Measurements from ENCODE around the gene TMF1.

TMF1 gene

DNA sequence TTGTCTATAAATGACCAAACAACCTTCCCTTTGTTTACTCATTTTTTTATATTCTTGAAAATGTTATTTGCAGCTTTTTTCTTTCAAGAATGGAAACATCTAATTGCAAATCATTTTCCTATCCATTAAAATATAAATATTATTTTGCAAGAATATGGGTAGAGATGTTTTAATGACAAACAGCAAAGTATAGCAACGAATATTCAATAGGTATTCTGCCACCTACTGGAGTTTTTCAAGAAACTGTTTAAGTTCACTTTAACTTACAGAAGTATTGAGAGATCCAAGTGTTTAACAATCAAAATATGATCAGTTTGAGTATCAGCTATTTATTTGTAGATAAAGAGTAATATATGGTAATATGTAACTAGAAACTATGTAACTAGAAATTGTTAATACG, 31.7 kb downstream of the TMF1 start:
- no peak for DNase-seq (ENCODE audit: low read depth)
- H3K4me3 ChIP-seq (ENCODE audit: low read depth, low read length) = no peak overlapping the region
- TF ChIP-seq POLR2A (IDR thresholded peaks at IDR 0.05; ENCODE audit: extremely low read depth, insufficient read length) (no peak), MYC (IDR thresholded peaks at IDR 0.05; ENCODE audit: low read depth, low read length) (no peak)
- TF ChIP-seq, protein P1, sequence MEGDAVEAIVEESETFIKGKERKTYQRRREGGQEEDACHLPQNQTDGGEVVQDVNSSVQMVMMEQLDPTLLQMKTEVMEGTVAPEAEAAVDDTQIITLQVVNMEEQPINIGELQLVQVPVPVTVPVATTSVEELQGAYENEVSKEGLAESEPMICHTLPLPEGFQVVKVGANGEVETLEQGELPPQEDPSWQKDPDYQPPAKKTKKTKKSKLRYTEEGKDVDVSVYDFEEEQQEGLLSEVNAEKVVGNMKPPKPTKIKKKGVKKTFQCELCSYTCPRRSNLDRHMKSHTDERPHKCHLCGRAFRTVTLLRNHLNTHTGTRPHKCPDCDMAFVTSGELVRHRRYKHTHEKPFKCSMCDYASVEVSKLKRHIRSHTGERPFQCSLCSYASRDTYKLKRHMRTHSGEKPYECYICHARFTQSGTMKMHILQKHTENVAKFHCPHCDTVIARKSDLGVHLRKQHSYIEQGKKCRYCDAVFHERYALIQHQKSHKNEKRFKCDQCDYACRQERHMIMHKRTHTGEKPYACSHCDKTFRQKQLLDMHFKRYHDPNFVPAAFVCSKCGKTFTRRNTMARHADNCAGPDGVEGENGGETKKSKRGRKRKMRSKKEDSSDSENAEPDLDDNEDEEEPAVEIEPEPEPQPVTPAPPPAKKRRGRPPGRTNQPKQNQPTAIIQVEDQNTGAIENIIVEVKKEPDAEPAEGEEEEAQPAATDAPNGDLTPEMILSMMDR (IDR thresholded peaks at IDR 0.05; ENCODE audit: low read depth, low read length) = no peak
- TF ChIP-seq, protein P2, sequence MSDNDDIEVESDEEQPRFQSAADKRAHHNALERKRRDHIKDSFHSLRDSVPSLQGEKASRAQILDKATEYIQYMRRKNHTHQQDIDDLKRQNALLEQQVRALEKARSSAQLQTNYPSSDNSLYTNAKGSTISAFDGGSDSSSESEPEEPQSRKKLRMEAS (IDR thresholded peaks at IDR 0.05; ENCODE audit: low read depth, low read length) = no peak

DNA sequence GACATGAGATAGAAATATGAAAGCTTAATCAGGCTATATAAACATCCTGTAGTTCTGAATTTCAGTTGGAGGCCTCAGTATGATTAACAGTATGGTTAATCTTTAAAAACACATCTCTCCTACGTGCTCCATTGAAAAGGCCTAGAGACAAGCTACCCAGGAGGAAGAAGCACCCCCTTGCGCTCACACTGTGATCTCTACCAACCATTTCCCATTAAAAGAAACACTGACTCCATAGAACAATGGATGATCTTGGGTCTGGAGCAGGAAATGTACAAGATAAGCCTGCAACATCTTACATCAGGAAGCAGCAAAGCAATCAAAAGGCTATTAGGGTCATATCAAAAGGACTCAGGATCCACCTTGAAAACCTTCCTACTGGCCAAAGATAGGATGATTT, 35.2 kb downstream of the TMF1 start:
- DNase-seq (ENCODE audit: low read depth) = no peak
- no peak overlapping the region for H3K4me3 ChIP-seq (ENCODE audit: low read depth, low read length)
- TF ChIP-seq MYC (IDR thresholded peaks at IDR 0.05; ENCODE audit: low read depth, low read length) = no peak
- TF ChIP-seq, protein P1 (IDR thresholded peaks at IDR 0.05; ENCODE audit: low read depth, low read length) = no peak
- TF ChIP-seq, protein P2 (IDR thresholded peaks at IDR 0.05; ENCODE audit: low read depth, low read length) = no peak
- no peak for TF ChIP-seq POLR2A (IDR thresholded peaks at IDR 0.05; ENCODE audit: extremely low read depth, insufficient read length)

DNA sequence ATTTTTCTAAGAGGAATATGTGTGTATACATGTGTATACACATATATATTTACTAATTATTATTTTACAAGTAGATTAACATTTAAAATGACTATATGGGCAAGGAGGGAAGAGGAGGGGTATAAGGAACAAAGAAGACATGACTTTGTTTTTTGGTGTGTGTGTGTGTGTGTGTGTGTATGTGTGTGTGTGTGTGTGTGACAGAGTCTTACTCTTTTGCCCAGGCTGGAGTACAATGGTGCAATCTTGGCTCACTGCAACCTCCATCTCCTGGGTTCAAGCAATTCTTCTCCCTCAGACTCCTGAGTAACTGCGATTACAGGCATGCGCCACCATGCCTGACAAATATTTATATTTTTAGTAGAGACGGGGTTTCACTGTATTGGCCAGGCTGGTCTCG, 36.0 kb downstream of the TMF1 start:
- no peak overlapping the region for H3K4me3 ChIP-seq (ENCODE audit: low read depth, low read length)
- TF ChIP-seq, protein P2 (IDR thresholded peaks at IDR 0.05; ENCODE audit: low read depth, low read length) = no peak
- TF ChIP-seq POLR2A (IDR thresholded peaks at IDR 0.05; ENCODE audit: extremely low read depth, insufficient read length) = no peak
- TF ChIP-seq MYC (IDR thresholded peaks at IDR 0.05; ENCODE audit: low read depth, low read length) = no peak
- TF ChIP-seq, protein P1 (IDR thresholded peaks at IDR 0.05; ENCODE audit: low read depth, low read length) = no peak
- DNase-seq (ENCODE audit: low read depth) = no peak

GRCh38 chr3:69014022-69014580, 38.0 kb downstream of the TMF1 start:
- peak; percentile 7 for DNase-seq (ENCODE audit: low read depth)
- H3K4me3 ChIP-seq (ENCODE audit: low read depth, low read length) = peak overlapping the region; percentile 58
- TF ChIP-seq, protein P2 (IDR thresholded peaks at IDR 0.05; ENCODE audit: low read depth, low read length) = no peak
- TF ChIP-seq MYC (IDR thresholded peaks at IDR 0.05; ENCODE audit: low read depth, low read length) (no peak), POLR2A (IDR thresholded peaks at IDR 0.05; ENCODE audit: extremely low read depth, insufficient read length) (no peak)
- TF ChIP-seq, protein P1 (IDR thresholded peaks at IDR 0.05; ENCODE audit: low read depth, low read length) = no peak

DNA sequence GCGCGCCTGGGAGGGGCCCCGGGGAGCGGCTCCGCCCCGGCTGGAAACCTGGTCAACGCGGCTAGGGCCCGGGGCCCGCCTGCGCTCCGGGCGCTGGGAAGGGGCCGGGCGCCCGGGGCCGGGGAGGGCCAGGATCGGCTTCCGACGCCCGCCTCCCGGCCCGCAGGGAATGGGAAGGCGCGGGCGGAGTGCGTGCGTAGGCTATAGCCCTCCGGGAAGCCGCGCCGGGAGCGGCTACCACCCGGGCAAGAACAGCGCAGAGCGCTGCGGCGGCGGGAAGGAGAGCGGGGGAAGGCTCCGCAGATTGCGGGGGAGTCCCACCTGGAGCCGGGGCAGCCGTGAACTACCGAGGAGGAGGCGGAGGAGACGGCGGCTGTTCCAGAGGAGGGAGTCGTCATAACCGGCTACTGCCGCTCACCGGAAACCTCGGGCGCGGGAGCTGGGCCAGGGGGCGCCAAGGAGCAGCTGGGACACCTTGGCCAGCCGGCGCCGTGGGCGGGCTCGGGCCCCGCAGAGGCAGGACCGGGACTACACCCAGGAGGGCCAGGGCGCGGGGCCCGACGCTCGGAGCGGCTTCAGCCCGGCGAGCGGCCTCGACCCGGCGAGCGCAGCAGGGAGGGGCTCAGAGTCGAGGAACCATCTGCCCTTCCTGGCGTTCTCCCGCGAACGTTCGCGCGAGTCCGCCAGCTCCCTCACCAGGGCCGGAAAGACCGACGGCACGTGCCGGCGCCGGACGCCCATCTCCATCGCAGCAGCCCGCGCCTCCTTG, 38.7 kb downstream of the TMF1 start, which contains the start of gene EOGT:
Gene EOGT, minus strand, starts transcription at position 432 of the 769 bp plus-strand sequence. CDS start 3,838 bp downstream, outside the sequence.
- H3K4me3 ChIP-seq (ENCODE audit: low read depth, low read length) = peak within 1 kb of the TSS; percentile 58
- DNase-seq (ENCODE audit: low read depth) = peak; percentile 84
- TF ChIP-seq POLR2A (IDR thresholded peaks at IDR 0.05; ENCODE audit: extremely low read depth, insufficient read length) = no peak
- TF ChIP-seq, protein P1 (IDR thresholded peaks at IDR 0.05; ENCODE audit: low read depth, low read length) = peak; percentile 45
